MM.1S (cell line): ENCODE data around the gene LMAN2L.

ENCODE experiments used
- DNase-seq: peaks from one replicate; pipeline ENCODE4 v3.0.0-alpha.2; 2015
- H2AFZ ChIP-seq: fragments of 300-600 bp; sonication (generic); 2 replicates; pipeline ENCODE4 v1.6.0; 2016; ENCODE audit warnings: antibody characterized with exemption, low read length
- H3F3A ChIP-seq: fragments of 300-600 bp; sonication (generic); 2 replicates; pipeline ENCODE4 v1.6.1; 2016; ENCODE audit warnings: mild to moderate bottlenecking, antibody characterized with exemption, low read length, moderate library complexity, mixed read lengths; ENCODE audit not compliant: insufficient read depth
- H3K27ac ChIP-seq: fragments of 300-600 bp; sonication (generic); 2 replicates; pipeline ENCODE4 v1.5.1; 2016; ENCODE audit warnings: mild to moderate bottlenecking, low read length
- H3K27me3 ChIP-seq: fragments of 300-600 bp; sonication (generic); replicated peaks from 2 replicates; pipeline ENCODE4 v1.6.0; 2016; ENCODE audit warnings: low read length; ENCODE audit not compliant: insufficient read depth
- H3K36me3 ChIP-seq: fragments of 300-600 bp; sonication (generic); replicated peaks from 2 replicates; pipeline ENCODE4 v1.6.1; 2016; ENCODE audit warnings: mild to moderate bottlenecking, low read length, mixed read lengths; ENCODE audit not compliant: insufficient read depth
- H3K4me1 ChIP-seq: fragments of 300-600 bp; sonication (generic); 2 replicates; pipeline ENCODE4 v1.6.1; 2016; ENCODE audit warnings: low read length, mixed read lengths
- H3K4me2 ChIP-seq: fragments of 300-600 bp; sonication (generic); 2 replicates; pipeline ENCODE4 v1.6.0; 2016; ENCODE audit warnings: low read depth, low read length
- H3K4me3 ChIP-seq: fragments of 300-600 bp; sonication (generic); 2 replicates; pipeline ENCODE4 v1.5.1; 2016; ENCODE audit warnings: low read length, mixed read lengths
- H3K79me2 ChIP-seq: fragments of 300-600 bp; sonication (generic); 2 replicates; pipeline ENCODE4 v1.6.1; 2016; ENCODE audit warnings: mixed run types, low read length, mixed read lengths
- H3K9ac ChIP-seq: fragments of 300-600 bp; sonication (generic); 2 replicates; pipeline ENCODE4 v1.6.1; 2016; ENCODE audit warnings: low read length, mixed read lengths
- H3K9me2 ChIP-seq: fragments of 300-600 bp; sonication (generic); replicated peaks from 2 replicates; pipeline ENCODE4 v1.6.1; 2016; ENCODE audit warnings: mild to moderate bottlenecking, low read length, mixed read lengths; ENCODE audit not compliant: insufficient read depth
- H3K9me3 ChIP-seq: fragments of 300-600 bp; sonication (generic); replicated peaks from 2 replicates; pipeline ENCODE4 v1.6.1; 2016; ENCODE audit warnings: mild to moderate bottlenecking, low read length, mixed read lengths; ENCODE audit not compliant: insufficient read depth
- H4K20me1 ChIP-seq: fragments of 300-600 bp; sonication (generic); 2 replicates; pipeline ENCODE4 v1.6.1; 2016; ENCODE audit warnings: mild to moderate bottlenecking, low read length, moderate library complexity, mixed read lengths; ENCODE audit not compliant: insufficient read depth
- CTCF ChIP-seq: fragments of 300-600 bp; sonication (generic); IDR thresholded peaks from 2 replicates; pipeline ENCODE4 v1.5.1; 2016; ENCODE audit warnings: antibody characterized with exemption, low read length, mixed read lengths
- EZH2 ChIP-seq: fragments of 300-600 bp; sonication (generic); optimal IDR thresholded peaks from 2 replicates; pipeline ENCODE3; 2017; ENCODE audit warnings: low read depth, mild to moderate bottlenecking, antibody characterized with exemption, low read length, mixed read lengths
- EZH2phosphoT487 ChIP-seq: fragments of 300-600 bp; sonication (generic); IDR thresholded peaks from 2 replicates; pipeline ENCODE4 v1.6.1; 2018; ENCODE audit warnings: antibody characterized with exemption, low read length

The LMAN2L gene

GRCh38 chr2:96759548-96759947, 19.7 kb upstream of the LMAN2L start:
- H3K4me1 ChIP-seq: peaks cover 30% of the 10 kb centered on the region
- no peaks in the 10 kb centered on the region for H3K9me2 ChIP-seq
- no peaks in the 10 kb centered on the region for H3K36me3 ChIP-seq
- H4K20me1 ChIP-seq: no peaks in the 10 kb centered on the region
- no peak overlapping the region for H3K9ac ChIP-seq
- H3K4me2 ChIP-seq: no peak overlapping the region
- no peak for DNase-seq
- H3K9me3 ChIP-seq: no peaks in the 10 kb centered on the region
- H3K4me3 ChIP-seq: no peak overlapping the region
- no peak overlapping the region for H3K27ac ChIP-seq
- peaks cover 29% of the 10 kb centered on the region for H3K79me2 ChIP-seq
- TF ChIP-seq EZH2 (no peak), EZH2phosphoT487 (no peak), CTCF (no peak)
- no peaks in the 10 kb centered on the region for H3K27me3 ChIP-seq
- H2AFZ ChIP-seq: no peak overlapping the region
- peaks cover 14% of the 10 kb centered on the region; the same call in 1 of the 2 replicates for H3F3A ChIP-seq

GRCh38 chr2:96758987-96759386, 19.1 kb upstream of the LMAN2L start:
- no peak overlapping the region for H3K4me3 ChIP-seq
- no peaks in the 10 kb centered on the region for H4K20me1 ChIP-seq
- H3K27me3 ChIP-seq: no peaks in the 10 kb centered on the region
- TF ChIP-seq EZH2: no peak
- H2AFZ ChIP-seq: no peak overlapping the region
- H3K9ac ChIP-seq: no peak overlapping the region
- H3K27ac ChIP-seq: no peak overlapping the region
- no peaks in the 10 kb centered on the region for H3K9me2 ChIP-seq
- peaks cover 27% of the 10 kb centered on the region for H3K4me1 ChIP-seq
- H3K9me3 ChIP-seq: no peaks in the 10 kb centered on the region
- DNase-seq: no peak
- no peaks in the 10 kb centered on the region for H3K36me3 ChIP-seq
- peaks cover 14% of the 10 kb centered on the region; the same call in 1 of the 2 replicates for H3F3A ChIP-seq
- no peak overlapping the region for H3K4me2 ChIP-seq
- H3K79me2 ChIP-seq: peaks cover 23% of the 10 kb centered on the region

GRCh38 chr2:96757477-96757860, 17.6 kb upstream of the LMAN2L start:
- Histone ChIP-seq H3K9ac (no peak overlapping the region), H3K4me2 (no peak overlapping the region), H3K9me2 (no peaks in the 10 kb centered on the region), H3K27me3 (no peaks in the 10 kb centered on the region), H3K36me3 (no peaks in the 10 kb centered on the region), H3K4me3 (no peak overlapping the region), H3K79me2 (peaks cover 13% of the 10 kb centered on the region), H3K9me3 (no peaks in the 10 kb centered on the region), H3K4me1 (peaks cover 17% of the 10 kb centered on the region), H2AFZ (no peak overlapping the region), H3F3A (peaks cover 5% of the 10 kb centered on the region; the same call in 1 of the 2 replicates), H3K27ac (no peak overlapping the region), H4K20me1 (no peaks in the 10 kb centered on the region)
- DNase-seq: no peak
- no peak for TF ChIP-seq CTCF
- no peak for TF ChIP-seq EZH2phosphoT487
- no peak for TF ChIP-seq EZH2

- Histone ChIP-seq H3K36me3 (no peaks in the 10 kb centered on the region), H3K27me3 (no peaks in the 10 kb centered on the region), H3K9me3 (no peaks in the 10 kb centered on the region), H3K4me3 (no peak overlapping the region), H2AFZ (no peak overlapping the region), H3K9ac (no peak overlapping the region), H3K4me2 (no peak overlapping the region), H3F3A (peaks cover 5% of the 10 kb centered on the region; the same call in 1 of the 2 replicates), H4K20me1 (no peaks in the 10 kb centered on the region), H3K79me2 (peaks cover 10% of the 10 kb centered on the region), H3K27ac (no peak overlapping the region), H3K9me2 (no peaks in the 10 kb centered on the region), H3K4me1 (peaks cover 12% of the 10 kb centered on the region)
- DNase-seq: no peak
- TF ChIP-seq EZH2: no peak
- no peak for TF ChIP-seq EZH2phosphoT487
- no peak for TF ChIP-seq CTCF
Measured at GRCh38 chr2:96756788-96757476, 17.1 kb upstream of the LMAN2L start.
